Skeletal muscle cell (primary cell): ENCODE results near the gene HOXC5.
A peak's percentile ranks its signal among the peaks of the same experiment; 100 is the strongest.

Experiments used
- DNase-seq: peaks from one replicate; pipeline ENCODE4 v3.0.0-alpha.2; 2010; ENCODE audit warnings: low read depth
- H3K4me3 ChIP-seq: 2 replicates; pipeline ENCODE4 v1.5.1; 2011; ENCODE audit warnings: low read depth, mild to moderate bottlenecking, control low read depth, low read length, moderate library complexity

The HOXC5 gene

DNA sequence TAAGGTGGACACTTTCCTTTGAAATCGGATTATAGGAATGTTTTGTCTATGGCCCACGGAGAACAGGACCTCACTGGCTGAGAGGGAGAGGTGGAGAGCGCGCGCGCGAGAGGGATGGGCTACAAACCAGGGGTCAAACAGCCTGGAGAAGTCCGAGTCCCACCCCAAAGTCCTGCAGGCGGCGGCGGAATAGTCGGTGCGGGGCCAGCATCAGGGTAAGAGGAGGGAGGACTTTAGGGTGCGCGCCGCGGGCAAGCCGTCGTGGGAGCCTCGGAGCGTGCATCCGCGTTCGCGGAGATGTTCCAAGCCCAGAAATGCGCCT lies 27.4 kb upstream of the HOXC5 start:
- no peak for DNase-seq
- H3K4me3 ChIP-seq = peak overlapping the region; percentile 37

DNA sequence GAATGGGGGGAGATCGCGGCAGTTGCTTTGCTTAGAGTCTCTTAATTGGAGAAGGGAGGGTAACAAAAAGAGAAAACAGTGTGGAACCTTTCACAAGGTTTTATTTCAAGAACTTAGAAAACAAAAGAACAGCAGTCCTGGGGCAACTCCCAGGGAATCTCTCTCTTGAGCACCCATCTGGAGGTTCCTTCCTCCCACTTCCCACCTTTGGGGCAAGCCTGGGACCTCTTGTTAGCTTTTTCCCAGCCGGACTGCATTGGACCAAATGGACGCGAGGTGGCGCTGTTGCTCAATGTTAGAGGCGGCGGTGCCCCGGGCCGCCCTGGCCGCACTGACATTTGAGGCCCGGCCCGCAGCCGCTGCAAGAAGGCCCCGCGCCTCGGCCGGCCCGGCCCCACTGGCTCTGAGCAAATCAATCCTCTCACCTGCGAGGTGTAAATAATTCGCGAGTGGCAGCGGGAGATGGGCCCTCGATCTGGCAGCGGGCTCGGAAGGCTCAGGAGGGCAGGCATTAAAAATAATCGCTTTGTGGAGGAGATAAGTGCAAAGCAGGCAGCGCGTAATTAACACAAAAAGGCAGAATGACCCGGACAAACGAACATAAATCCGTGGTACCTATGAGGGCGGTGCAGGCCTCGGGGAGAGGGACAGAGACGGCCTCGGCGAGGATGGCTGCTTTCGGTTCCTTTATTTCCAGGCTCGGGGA lies 26.8 kb upstream of the HOXC5 start:
- peak overlapping the region; percentile 37 for H3K4me3 ChIP-seq
- no peak for DNase-seq

DNA sequence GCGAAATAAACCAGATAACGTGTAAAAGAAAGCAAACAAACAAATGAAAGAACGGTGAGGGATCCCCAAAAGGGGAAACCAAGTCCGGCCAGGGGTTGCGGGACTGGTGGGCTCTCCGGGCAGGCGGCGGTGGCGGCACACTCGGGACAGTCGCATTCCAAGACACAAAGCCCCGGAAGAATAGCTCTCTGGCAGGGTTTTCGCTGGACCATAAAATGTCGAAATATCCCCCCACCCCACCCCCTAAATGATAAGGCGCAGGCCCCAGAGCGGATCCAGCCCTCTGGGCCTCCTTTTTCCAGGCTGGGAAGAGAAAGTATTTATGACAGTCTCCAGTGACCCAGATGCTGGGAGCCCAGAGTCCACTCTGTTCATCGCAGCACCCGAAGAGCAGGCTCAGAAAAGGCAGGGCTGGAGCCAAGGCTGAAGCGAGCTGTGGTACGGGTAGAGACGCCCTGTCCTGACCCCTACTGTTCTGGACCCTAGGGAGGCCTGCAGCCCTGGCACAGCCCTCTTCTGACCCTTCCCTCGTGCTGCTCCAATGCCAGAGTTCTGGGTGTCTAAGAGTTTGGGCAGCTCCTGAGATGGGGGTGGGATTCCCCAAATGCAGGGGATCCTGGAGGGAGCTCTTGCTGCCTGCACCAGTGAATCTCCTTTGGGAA lies 26.2 kb upstream of the HOXC5 start:
- DNase-seq = no peak
- H3K4me3 ChIP-seq = peak overlapping the region; percentile 37

DNA sequence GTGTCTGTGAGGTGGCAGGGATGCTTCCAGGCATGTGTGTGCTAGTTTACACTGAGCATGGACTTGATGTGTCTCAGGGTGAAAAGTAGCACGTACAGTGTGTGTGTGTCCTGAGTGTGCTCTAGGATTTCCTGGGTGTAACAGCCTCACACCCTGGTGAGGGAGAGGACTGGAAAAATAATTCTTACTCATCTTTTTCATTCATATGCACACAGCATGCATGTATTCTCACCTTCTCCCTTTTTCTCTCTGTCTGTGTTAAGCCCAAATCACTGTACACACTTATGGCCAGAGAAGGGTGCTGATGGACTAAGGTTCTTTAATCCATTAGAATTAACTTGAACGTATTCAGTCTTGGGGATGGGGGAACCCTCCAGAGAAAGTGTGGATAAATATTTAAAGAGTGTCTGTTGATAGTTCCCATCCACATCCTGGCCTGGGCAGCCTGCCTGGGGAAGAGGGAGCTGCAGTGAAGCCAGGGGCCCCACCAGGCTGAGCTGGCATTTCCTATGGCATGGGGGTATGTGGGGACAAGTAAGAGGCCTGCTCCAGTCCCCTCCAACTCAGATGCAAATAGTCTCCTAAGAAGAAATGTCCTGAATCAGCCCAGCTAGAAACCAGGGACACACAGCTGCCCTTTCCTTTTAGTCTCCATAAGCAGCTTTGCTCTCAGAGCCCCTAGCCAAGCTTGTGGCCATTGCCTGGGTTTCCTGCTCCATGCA lies 25.2 kb upstream of the HOXC5 start:
- peak overlapping the region; percentile 7 for H3K4me3 ChIP-seq
- DNase-seq = no peak

DNA sequence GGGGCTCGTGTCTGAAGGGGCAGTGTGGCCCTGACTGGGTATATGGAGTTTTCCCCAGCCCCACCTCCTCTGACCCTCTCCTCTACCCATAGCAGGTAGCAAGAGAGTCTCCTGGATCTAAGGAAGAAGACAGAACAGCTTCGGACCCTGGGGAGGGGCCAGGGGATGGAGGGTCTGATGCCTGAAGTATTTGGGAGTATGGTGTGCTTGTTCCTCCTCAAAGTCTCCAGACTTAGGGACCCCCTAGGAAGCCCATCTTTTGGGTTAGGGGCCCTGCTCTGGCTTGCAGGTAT lies 24.6 kb upstream of the HOXC5 start:
- DNase-seq = no peak
- H3K4me3 ChIP-seq = peak overlapping the region; percentile 54

DNA sequence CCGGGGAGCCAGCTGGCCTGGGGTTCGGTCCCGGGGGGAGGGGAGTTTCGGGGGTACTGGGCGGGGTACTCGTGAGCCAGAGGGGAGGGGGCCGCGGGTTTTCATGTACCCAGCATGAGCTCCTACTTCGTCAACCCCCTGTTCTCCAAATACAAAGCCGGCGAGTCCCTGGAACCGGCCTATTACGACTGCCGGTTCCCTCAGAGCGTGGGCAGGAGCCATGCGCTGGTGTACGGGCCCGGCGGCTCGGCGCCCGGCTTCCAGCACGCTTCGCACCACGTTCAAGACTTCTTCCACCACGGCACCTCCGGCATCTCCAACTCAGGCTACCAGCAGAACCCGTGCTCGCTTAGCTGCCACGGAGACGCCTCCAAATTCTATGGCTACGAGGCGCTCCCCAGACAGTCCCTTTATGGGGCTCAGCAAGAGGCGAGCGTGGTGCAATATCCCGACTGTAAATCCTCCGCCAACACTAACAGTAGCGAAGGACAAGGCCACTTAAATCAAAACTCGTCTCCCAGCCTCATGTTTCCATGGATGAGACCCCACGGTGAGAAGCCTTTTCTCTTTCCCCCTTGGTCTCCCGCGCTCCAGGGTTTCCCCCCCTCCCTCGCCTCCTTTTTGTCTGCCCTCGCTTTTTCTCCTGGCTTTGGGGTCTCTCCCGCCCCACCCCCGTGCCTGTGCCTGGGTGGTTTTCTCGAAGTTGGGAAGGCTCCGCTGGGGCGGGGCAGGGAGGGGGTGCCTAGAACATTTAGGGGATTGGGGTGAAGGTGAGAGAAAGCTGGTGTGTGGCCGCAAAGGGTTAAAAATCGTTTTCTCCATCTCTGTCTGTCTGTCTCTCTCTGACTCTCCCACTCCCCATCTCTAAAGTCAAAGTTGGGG lies 23.4 kb upstream of the HOXC5 start:
- no peak for DNase-seq
- peak overlapping the region; percentile 54 for H3K4me3 ChIP-seq

DNA sequence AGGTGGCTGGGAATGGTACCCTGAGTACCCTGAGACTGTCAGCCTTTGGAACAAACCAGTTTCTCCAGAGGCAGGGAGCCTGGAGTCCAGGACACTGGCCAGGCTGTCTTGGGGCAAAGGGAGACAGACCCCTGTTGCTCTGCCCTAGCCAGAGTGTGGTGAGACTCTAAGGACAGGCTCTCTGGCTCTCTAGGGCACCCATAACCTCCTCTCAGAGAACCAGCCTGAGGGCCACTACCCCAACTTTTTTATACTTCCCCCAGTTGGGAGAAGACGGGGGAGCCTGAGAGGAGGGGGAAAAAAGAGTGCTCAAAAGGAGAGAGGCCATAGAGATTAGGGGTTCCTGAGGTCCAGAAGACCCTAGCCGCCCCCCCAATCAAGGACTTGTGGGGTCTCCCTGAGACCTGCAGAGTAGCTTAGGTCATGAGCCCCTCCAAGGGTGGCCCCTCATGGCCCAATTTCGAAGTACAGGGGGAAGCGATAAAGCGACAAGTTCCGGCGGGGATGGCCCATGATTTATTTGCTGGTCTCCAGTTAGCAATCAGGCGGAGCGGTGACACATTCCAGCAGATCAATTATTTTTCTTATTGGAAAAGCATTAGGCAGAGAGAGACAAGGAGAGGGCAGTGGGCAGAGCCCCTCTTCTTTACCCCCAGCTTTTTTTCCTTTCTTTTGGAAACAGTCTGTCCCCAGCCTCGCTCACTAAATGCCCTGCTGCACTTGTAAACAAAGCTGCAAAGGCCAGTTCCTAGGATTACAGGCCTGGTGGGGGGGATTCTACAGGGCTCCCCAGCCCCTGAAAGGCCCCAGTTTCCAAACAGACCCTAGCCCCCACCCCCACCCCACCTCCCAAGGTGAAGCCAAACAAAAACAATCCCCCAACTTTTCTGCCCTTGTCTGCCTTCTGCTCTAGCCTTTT lies 22.5 kb upstream of the HOXC5 start:
- peak overlapping the region; percentile 54 for H3K4me3 ChIP-seq
- no peak for DNase-seq

DNA sequence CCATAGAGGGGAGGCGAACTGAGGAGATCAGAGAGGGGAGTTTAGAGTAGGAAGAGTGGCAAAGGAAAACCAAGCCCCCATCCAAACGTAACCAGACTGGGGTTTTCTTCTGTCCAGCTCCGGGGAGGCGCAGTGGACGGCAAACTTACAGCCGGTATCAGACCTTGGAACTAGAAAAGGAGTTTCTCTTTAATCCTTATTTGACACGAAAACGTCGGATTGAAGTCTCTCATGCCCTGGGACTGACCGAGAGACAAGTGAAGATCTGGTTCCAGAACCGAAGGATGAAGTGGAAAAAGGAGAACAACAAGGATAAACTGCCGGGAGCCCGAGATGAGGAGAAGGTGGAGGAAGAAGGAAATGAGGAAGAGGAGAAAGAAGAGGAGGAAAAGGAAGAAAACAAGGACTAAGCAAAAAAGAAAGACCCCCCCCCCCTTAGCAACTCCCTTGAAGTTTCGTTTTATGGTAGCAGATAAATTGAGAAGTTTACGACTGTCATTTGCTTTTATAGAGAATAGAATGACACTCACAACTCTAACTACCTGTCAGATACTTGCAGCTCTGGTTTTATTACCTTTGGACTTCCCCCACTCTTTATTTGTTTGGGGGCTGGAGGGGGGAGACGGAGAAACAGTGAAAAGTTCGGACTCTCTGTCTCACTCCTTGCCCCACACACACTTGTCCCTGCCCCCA lies 21.7 kb upstream of the HOXC5 start:
- peak overlapping the region; percentile 54 for H3K4me3 ChIP-seq
- no peak for DNase-seq

DNA sequence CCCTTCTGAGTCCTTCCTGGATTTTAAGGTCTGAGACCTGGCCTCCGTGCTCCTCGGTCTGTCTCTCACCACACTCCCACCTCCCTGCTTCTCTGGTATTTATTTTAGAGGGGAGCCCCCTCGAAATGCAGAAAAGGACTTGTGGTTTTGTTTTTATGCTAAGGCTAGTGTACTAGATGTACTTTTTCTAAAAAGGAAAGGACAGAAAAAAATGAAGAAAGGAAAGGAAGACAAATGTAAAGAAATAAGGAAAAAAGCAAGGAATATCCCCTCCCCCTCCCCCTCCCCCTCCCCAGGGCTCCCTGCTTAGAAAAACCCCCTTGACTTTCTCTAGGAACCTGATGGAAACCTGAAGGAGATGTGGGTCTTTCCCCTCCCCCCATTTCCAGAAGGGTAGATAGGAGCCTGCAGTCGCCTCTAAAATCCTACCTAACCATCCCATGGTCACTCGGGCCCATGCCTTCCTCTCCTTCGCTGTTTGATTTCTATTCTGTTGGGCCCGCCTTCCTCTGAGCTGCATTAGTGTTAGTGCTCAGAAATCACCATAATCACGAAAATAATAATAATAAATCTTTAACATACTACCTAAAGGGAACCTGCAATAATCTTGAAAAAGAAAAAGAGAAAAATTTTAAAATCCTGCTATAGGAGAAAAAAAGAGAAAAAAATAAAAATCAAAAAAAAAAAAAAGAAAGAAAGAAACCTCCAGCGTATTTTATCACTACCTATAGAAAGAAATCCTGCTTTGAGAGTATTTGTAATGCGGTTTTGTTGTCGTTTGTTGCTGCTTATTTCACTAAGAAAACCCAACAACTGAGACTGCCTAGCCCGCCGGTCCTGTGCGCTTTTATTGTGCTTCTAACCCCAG lies 21.0 kb upstream of the HOXC5 start:
- H3K4me3 ChIP-seq = peak overlapping the region; percentile 54
- no peak for DNase-seq

DNA sequence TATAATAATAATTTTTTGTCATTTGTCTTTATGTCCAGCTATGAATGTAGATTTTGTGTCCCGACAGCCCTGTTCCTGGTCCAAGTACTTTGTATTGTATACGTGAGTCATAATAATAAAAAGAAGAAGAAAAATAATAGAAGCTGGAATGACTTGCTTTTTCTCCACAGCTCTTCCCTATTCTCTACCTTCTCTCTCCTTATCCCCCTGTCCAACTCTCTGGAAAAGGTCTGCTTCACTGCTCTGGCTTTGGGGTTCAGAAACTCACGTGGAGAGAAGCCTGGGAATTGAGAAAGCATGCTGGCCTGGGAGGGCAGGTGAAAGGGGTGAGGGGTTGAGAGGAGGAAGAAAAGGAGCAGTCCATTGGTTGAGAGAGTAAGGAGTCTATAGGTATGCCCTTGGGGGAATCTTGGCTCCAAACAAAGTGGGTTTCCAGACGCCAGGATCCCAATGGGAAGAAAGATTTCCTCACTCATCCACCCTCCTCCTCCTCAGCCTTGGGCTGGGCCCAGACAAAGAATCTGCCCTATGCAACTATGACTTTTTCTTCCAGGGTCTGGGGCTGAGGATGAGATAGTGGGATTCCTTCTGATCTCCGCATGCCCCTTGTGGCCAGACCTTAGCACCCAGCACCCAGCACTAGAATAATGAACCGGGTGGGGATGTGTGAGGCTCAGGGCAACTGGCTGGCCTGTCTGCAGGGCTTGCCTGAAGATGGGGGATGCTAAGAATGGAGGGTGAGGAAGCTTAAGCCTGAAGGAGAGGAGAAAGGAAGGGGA lies 20.0 kb upstream of the HOXC5 start:
- DNase-seq = no peak
- no peak overlapping the region for H3K4me3 ChIP-seq

DNA sequence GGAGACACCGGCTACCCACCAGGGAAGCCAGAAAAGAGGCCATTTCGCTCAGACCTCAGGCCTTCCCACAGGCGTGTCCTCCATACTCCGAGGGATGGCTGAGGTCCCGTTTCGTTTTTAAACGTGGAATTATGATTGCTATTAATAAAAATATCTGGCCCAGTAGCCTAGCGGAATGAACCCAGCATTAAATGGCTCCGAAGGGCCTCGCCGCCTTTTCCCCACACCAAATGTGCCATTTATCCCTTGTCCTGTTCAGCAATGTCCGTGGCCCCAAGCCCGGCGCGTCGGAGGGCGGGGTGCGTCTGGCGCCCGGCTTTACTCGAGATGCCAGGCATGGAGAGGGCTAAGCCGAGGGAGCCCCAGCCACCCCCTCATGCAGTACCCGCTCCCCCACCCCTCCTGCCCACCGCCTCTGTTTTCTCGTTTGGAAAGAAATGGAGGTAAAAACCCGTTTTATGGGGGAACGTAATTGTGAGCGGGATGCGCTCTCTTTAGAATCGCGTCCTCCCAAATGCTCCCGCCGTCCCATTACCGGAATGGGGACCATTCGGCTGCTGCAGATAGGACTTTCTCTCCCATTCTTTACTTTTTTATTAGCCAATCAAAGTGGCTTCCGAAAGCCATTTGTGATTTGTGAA lies 18.4 kb upstream of the HOXC5 start:
- no peak for DNase-seq
- H3K4me3 ChIP-seq = peak overlapping the region; percentile 27

DNA sequence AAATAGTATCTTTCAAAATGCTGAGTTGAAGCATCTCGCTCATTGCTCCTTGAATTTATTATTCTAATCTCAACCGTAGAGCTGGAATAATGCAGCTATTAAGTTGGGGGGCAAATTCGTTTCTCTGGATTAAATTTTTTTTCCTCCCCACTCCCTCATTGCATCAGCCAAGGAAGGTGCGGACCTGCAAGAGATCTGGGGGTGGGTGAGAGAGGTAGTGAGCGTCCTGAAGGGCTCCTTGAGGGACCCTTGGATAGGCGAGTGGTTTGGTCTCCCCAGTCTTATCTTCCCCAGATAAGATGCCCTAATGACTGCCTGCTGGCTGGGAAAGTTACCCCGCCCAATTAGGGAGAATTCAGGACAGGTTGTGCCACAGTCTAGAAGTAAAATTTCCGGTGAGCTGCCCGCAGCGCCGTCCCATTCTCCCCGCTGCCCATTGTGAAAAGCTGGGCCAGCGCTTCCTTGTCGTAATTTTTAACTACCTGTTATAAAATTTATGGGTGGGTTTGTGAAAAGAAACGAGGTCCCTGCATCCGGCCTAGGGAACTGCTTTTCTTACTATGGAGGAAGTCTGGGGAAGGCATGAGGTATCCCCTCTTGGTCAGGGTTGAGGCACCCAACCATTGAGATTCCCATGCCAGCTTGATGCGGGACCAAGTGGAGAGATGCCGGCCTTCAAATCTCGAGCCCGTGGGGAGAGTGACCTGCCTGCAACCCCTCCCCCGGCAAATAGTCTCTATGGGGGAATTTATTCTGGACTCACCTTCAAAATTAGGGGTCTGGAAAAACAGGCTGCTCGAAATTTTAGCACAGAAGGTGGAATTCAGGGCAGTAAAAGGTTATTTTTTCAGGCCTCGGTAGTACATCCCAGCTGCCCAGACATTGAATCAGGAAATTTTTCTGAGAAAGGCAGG lies 17.6 kb upstream of the HOXC5 start:
- peak overlapping the region; percentile 78 for H3K4me3 ChIP-seq
- DNase-seq = no peak

DNA sequence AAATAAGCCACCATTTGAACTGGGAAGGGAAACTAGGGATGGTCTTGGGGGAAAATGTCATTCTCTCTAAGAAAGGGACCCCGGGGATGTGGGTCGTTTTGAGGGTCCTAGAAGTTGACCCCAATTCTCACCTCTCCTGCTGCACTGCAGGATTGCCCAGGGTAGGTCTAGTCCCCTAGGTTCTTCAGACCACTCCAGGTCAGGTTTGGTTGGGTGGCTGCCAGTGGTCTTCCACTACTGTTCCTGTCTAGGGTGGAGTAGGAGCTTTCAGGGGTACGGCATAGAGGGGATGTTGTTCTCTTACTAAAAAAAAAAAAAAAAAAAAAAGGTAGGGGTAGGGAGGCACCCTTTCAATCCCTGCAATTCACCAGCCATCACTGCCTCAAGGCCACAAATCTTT lies 16.8 kb upstream of the HOXC5 start:
- DNase-seq = no peak
- peak overlapping the region; percentile 78 for H3K4me3 ChIP-seq

DNA sequence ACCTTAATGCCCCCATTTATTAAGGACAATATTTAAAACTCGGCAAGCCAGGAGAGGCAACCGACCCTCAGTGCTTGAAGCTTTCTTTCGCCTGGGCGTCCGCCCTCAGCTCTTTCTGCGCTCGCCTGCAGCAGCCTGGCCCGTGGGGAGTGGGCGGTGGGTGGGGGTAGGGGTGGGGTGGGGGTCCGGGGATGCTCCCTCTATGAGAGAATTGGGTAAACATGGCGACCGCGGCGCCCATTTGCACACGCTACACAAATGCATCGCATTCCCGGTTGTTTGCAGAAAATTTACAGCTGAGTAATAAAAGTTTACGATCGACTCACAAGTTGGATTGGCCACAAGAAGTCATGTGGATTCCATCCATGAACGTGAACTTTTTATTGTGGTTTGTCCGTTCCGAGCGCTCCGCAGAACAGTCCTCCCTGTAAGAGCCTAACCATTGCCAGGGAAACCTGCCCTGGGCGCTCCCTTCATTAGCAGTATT lies 16.3 kb upstream of the HOXC5 start:
- peak overlapping the region; percentile 78 for H3K4me3 ChIP-seq
- peak; percentile 85 for DNase-seq

DNA sequence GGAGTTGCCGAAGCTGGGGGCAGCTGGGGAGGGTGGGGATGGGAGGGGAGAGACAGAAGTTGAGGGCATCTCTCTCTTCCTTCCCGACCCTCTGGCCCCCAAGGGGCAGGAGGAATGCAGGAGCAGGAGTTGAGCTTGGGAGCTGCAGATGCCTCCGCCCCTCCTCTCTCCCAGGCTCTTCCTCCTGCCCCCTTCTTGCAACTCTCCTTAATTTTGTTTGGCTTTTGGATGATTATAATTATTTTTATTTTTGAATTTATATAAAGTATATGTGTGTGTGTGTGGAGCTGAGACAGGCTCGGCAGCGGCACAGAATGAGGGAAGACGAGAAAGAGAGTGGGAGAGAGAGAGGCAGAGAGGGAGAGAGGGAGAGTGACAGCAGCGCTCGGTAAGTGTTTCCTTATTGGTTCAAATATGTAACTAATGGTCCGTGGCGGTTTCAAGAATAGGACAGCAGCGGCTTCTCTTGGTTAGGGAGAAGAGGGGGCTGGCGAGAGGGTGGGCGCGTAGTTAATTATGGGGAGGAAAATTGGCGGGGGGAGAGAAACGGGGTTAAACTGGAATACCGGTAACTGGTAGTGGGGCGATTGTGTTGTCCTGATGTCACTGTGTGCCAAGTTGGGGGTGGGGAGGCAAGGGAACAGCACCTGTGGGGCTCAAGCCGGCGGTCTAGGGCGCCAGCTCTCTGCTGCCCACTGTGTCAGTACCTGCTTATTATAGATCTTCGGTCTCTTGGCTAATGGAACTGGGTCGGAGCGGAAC lies 15.6 kb upstream of the HOXC5 start:
- peak overlapping the region; percentile 78 for H3K4me3 ChIP-seq
- no peak for DNase-seq
